HG03457 (cell line): ENCODE results near the gene VEGFC.

Experiments
- ATAC-seq: cut with Tn5 transposase; IDR thresholded peaks from one replicate; pipeline ENCODE4 v1.9.1; 2021; ENCODE audit warnings: moderate number of reproducible peaks; ENCODE audit not compliant: unreplicated experiment

VEGFC gene, protein sequence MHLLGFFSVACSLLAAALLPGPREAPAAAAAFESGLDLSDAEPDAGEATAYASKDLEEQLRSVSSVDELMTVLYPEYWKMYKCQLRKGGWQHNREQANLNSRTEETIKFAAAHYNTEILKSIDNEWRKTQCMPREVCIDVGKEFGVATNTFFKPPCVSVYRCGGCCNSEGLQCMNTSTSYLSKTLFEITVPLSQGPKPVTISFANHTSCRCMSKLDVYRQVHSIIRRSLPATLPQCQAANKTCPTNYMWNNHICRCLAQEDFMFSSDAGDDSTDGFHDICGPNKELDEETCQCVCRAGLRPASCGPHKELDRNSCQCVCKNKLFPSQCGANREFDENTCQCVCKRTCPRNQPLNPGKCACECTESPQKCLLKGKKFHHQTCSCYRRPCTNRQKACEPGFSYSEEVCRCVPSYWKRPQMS

DNA sequence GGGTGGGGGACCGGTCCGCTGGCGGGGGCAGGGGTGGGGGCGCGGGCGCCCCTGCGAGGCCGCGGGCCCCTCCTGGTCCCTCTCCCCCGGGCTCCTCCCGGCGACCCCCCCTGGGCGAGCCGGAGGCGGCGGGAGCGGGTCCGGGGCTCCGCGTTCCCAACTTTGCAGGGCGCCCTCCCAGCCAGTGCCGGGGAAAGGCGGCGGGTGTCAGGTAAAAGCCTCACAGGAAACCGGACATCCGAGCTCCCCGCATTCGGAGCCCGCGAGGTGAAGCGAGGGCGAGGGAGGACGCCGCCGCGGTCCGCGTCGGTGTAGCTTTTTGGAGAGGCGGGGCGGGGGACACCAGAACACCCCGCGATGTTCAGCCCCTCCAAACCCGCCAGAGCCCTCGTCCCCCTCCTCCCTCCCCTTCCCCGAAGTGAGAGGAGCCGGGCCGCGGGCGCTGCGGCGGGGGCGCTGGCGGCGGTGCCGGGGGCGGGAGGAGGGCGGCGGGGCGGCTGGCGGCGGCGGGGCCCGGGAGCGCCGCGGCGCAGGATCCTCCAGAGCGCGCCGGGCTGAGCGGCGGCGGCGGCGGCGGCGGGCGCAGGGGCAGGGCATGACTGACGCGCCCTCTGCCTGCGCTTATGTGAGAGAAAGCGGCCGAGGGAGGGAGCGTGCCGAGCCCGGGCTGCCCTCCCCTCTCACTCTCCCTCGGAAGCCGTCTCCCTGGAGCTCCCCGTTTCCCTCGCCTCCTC, at the start of gene VEGFC:
TSS of gene VEGFC (minus strand) at position 597 of the 734 bp plus-strand sequence. CDS start 611 bp downstream, outside the sequence.
- ATAC-seq = no peak

DNA sequence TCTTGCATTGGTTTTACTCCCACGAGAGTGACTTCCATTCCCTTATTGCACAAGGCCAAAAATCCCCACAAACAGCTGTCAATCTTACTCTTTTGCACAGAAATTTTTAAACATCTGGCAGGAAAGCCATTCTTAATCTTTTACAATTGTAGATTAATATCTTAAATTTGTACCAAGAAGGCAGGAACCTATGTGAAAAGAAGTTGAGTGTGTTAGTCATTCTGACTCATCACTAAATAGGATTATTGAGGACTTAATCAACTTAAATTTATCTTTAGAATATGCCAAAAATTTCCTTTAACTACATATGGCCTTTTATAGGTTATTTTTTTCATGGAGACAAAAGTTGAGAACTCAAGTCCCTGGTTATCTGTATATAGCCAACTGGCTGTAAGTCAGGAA, 49.0 kb upstream of the VEGFC start:
- no peak for ATAC-seq

DNA sequence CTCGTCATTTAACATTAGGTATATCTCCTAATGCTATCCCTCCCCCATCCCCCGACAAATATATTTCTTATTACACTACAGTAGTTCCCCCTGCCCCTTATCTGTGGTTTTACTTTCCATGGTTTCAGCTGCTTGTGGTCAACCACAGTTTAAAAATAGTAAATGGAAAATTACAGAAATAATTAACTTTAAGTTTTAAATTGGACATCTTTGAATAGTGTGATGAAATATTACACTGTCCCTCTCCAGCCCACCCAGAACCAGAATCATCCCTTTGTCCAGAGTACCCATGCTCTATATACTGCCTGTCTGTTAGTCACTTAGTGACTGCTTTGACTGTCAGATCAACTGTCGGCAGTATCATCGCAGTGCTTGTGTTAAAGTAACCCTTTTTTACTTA, 47.4 kb upstream of the VEGFC start:
- ATAC-seq = no peak

DNA sequence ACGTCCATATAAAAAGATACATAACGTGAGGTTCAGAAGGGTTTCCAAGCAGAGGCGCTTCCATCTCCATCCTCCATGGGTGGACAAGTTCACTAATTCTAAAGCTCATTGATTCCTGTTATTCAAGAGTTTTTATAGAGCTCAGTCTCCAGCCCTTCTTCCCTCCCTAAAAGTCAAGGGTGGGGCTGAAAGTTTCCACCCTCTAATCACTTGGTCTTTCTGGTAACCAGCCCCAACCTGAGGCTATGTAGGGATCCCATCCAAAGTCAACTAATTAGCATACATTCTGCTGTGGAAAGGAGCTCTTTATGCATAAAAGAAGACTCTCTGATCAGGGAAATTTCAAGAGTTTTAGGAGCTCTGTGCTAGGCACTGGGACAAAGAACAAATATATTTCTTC, 46.9 kb upstream of the VEGFC start:
- no peak for ATAC-seq

DNA sequence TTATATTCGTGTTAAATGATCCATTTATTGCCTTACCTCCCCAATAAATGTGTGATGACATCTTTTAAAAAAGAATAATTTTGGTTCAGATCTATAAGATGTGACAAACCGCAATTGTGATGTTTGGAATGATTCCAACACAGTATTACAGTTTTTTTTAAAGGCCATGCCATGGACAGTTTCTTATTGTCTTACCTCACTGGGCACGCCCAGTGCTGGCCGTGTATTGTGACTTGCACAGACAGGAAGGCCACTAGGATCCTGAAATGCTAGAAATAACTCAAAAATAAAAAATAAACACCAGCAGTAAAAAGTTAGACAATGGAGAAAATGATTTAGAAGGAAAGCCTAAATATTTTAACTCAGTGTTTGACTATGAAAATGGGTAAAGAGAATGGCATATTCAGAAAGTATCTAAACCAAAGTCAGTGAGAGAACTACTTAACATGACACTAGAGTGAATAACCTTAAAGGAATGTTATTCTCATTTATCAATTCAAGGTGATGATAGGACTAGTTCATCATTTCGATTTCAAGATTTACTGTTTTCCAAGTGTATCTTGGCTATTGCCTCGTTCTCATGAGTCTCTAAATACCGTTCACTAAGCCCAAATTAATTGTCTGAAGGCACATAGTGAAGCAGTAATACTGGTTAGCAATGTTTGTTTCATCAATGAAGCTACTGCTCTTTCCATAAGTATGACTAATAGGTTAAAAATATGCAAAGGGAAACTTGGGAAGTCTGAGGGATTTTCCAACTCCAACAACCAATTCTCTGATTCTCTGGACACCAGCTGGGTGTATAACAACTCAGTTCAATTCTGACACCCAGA, 46.1 kb upstream of the VEGFC start:
- no peak for ATAC-seq

DNA sequence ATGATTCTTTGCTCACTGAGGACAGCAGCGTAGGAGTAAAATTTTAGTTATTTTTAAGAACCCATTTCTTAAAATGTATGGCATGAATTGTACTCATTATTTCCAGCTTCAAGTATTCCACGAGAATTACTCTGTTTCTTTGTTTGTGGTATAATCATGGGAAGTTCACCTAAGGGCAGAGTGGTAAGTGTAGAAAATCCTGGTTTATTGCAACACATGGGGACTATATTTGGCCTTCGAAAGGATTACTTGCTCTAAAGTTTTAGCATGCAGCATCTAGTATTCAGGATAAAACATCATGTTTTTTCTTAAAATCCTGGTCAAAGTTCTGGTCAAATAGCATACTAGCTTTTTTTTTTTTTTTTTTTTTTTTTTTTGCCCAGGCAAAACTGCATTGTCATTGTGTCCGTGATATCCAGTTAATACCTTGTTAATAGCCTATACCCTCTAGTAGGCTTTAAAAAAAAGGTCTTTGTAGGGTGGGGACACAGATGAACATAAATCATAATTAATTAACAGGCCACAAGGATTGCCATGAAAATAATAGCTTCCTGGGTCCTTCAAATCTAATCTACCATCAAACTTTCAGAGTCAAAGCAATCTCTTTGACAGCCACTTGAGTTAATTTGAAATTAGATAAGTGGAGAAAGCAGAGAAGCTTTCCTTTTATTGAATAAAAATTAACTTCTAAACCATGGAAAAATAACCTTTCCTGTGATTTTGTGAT, 44.6 kb upstream of the VEGFC start:
- ATAC-seq = no peak

DNA sequence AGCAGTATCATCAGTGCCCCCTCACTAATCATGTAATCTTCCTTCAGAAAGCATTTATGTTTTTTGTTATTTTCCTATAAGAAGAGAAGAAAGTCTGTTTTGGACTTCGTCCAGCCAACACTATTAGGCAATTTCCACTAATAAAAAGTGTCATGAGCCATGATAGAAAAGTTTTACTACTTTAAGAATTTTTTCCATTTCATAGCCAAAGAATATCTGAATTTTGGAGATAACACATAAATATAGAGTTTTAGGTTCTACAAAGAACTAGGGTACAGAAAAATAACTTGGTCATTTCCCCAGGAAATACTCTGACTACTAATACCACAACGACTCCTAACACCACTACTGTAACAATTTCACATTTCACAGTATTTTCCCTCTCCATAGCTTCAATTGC, 41.8 kb upstream of the VEGFC start:
- ATAC-seq = no peak

DNA sequence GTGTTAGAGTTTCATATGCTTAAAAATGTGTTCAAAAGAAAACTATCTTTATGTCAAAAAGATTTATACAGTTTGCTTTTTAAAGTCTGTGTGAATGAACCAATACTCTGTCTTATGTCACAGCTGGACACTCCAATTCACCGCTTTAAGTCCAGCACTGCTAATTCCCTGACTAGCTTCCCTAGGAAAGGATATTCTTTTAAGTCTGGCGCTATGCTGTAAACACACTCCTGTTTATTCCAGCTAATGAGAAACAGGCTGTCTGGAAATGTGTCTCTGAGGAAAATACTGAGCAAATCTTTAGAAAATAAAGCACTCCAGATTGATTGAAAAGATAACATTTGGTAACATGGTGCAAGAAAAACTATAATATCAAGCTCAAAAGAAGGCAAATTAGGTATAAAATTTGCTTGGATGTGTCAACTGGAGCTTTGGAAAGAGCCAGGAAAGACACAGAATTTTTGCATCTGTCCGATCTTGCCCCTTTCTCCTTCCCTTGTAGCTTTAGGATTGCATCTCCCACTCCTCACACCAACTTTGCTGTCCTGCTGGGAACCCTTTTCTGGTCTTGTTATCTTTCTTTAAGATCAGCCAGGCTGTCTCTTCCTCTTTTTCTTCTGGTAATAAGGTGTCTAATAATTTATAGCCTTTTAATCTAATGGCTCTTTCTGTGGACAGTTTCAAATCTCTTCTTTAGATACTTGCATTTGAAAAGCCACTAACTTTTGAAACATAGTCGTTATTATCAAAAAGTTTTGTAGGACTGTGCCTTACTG, 40.9 kb upstream of the VEGFC start:
- no peak for ATAC-seq

DNA sequence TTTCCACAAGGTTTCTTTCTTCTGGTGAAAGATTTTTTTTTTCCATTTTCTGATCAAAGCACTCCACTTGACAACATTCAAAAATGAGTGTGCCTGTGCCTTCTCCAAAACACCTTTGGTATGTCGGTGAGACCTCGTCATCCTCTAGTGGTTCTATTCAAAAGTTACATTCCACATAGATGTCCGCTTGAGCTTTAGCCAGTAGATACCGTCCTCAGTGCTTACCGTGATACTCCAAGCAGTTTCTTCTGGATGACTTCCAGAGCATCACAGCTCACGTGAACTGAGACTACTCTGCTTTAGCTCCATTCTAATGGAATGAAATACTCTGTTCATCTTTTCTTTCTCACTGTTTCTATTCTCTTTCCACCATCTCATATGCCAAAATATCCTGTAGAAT, 38.2 kb upstream of the VEGFC start:
- ATAC-seq = no peak

DNA sequence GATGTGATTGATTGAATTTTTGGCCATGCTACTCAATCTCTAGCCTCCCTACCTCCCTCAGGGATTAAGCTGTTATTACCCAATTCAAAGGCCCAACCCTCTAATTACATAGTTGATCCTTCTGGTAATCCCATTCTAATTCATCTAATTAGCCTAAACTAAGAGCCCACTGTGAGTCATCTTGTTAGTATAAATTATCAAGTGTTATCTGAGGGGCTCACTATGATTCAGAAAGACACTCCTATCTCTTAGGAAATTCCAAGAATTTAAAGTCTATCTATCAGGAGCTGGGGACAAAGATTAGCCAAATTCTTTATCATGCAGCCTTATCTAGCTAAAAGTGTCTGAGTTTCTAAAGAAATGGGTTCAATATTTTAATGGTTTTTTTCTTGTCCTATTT, 32.9 kb upstream of the VEGFC start:
- ATAC-seq = no peak

DNA sequence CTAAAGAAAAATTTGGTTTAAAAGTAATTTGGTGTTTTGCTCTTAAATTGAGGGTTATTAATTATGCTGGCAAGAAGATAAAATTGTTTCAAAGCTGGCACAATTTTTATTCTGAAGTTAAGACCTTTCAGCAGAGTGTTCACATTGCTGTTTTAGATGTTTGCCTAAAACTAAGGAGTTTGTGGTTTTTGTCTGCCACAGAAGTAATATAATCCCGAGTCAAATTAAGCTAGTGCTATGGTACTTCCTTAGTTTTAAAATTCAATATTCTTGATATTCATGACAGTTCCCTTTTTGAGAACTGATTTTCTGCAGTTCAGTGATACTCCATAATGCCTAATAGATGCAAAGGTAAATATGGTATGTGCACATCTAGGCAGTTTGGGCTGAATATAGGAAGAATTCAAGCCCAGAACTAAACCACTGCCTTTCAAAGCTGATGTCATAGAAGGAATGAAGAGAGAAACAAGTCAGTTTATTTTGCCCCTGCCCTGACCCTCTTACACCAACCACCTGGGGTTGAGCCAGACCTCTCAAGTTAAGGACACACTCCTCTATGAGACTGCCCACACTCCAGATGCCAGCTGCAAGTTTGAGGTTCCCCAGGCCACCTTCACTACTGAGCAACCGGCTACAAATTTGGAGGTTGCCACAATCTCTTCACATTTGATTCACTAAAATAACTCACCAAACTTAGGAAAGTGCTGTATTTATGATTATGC, 32.1 kb upstream of the VEGFC start:
- ATAC-seq = no peak

DNA sequence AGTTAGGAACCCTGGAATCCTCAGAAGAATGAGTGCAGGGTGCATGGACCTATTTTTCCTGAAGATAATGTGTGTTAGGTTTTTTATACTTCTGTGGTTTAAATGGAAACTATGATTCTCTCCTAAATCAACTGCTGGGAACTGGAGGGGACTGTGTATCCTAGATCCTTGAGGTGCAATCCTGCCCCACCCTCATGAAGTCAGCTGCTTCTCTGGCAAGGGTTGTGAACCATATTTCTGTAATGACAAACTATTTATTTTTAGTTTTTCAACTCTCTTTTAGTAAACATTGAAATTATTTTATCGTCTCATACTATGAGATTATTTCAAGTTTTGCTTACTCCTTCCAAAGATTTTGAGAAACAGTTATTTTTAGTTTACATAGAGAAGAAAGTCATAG, 25.8 kb upstream of the VEGFC start:
- no peak for ATAC-seq

DNA sequence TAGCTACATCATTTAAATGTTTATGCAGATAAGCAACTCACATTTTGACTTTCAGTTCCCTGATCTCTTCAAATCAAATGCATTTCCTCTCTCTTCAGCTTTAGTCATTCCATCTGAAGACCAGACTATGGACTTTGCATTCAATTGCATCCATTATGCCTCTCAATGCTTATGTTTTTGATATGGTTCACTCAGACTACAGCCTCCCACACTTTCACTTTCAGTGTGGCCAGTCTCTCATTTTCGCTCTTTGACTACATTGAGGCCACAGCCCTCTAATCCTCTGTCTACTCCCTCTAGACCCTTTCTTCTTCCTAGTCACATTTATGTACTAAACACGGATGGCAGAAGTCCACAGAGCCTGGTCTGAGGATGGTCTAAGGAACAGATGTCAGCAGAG, 24.5 kb upstream of the VEGFC start:
- ATAC-seq = no peak

DNA sequence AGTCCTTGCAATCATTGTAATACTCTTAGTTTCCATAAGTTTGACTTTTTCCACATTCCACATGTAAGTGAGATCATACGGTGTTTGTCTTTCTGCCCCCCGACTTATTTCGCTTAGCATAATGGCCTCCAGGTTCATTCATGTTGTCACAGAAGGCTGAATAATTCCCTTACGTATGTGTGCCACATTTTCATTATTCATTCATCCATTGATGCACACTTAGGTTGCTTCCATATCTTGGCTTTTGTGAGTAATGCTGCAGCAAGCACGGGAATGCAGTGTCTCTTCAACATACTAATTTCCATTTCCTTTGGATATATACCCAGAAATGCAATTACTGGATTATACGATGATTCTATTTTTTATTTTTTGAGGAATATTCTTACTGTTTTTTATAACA, 22.0 kb upstream of the VEGFC start:
- ATAC-seq = no peak

DNA sequence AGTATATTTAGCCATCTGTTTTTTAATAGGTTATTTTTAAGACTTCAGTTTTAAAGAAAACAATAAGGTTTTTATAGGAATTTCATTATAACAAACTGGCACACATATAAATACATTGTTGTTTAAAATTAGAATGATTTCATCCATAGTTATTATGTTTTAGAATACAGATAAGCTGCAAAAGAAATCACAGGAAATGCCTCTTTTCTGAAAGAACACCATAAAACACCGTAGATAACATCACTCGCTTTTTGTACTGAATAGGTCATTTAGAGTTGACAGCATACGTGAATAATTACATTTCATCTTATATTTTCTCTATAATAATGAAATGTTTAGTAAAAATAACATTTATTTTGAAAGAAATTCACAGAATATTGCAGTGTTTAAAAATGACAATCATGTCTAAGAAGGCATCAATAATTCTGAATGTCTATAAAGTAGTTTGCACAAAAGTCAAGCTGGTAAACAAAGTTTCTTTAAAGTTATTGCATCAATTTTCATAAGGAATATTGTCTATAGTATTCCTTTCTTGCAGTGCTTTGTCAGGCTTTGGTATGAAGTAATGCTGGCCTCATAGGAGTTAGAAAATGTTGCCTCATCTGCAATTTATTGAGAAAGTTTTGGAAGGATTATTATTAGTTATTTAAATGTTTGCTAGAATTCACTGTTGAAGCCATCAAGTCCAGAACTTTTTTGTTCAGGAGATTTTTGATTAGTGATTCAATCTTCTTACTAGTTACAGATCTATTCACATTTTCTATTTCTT, 17.9 kb upstream of the VEGFC start:
- no peak for ATAC-seq

DNA sequence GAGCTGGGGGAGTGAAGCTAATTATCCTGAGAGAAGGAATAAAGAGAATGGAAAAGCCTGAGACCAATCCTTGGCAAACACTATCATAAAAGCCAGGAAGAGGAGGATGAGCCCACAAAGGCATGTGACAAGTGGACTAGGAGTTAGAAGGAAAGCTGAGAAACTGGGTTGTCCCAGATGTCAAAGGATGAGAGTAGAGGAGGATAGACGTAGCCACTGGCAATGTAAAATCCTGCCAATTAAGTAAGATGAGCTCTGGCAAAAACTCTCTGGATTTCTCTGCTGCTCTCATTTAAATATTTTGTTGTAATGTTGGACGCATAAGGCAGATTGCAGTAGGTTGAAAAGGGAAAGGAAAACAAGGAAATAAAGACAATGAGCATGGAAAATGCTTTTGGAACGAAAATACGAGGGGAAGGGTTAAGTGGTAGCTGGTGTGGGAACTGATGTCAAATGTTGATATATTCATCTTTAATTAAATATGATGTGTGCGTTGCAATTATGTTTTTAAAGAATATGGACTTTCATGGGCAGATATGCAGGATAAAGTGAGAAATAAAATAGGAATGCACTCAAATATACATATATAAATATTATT, 14.2 kb upstream of the VEGFC start:
- no peak for ATAC-seq

DNA sequence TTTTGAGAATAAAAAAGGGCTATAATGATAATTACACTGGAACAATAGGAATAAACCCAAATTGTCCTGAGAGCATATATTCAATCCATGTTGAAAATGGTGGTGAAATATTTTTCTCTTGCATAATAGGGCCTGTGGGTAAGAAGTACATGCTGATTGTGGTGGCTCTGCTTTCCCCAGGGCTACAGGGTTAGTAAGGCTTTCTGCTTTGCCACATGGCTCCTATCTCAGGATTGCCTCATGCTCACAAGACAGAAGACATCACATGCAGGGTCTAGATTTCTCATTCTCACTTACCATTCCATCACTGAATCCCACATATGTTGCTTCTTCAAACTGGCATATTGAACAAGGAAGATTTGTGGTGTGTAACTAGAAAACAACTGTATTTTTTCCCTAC, 12.4 kb upstream of the VEGFC start:
- ATAC-seq = no peak

DNA sequence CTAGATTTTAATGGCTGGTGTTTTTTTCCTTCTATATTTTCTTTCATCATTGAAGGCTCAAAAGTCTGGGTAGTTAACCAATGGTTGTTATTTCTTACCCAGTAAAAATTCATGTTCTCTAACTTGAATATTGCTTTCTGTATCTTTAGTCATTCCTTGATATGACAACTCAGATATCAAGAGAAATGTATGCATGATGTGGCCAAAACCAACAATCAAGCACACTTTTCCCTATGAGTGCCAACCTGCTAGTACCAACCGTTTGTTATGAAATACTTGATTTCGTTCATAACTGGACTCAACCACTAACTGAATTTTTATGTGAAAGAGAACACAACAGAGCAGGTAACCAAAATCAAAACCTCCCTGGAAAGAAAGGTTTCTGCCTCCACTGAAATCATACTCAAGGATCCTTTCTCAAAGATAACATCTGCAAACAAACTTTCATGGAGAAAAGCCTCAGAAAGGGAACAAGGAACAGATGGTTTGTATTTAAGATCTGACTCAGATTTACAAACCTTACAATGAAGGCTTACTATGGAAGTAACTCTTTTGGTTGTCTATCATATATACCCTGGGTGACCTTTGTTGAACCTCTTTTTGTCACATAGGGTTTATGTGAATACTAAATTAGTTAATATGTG, 8.3 kb upstream of the VEGFC start:
- no peak for ATAC-seq
